Inflammatory macrophage treated with lipopolysaccharide for 4 hours (primary cell): ENCODE results near the gene CYFIP1.

ENCODE experiments used
- DNase-seq: peaks from one replicate; pipeline ENCODE4 v3.0.0-alpha.2; 2020

Gene CYFIP1

GRCh38 chr15:22948056-22948455, 32.1 kb downstream of the CYFIP1 start:
- DNase-seq = no peak

GRCh38 chr15:22947101-22948000, 32.8 kb downstream of the CYFIP1 start:
- DNase-seq = no peak

- no peak for DNase-seq
These were observed 35.1 kb downstream of the CYFIP1 start for GRCh38 chr15:22945071-22945470.

GRCh38 chr15:22944651-22945050, 35.5 kb downstream of the CYFIP1 start:
- no peak for DNase-seq

- DNase-seq = no peak
These were observed 37.3 kb downstream of the CYFIP1 start for GRCh38 chr15:22942877-22943276.

- no peak for DNase-seq
These were observed 37.8 kb downstream of the CYFIP1 start for GRCh38 chr15:22942306-22942855.

- no peak for DNase-seq
These were observed 39.0 kb downstream of the CYFIP1 start for GRCh38 chr15:22941179-22941578.

- DNase-seq = no peak
These were observed 40.5 kb downstream of the CYFIP1 start for GRCh38 chr15:22939652-22940061.

GRCh38 chr15:22939051-22939450, 41.1 kb downstream of the CYFIP1 start:
- DNase-seq = no peak

GRCh38 chr15:22936577-22937472, 43.3 kb downstream of the CYFIP1 start:
- no peak for DNase-seq

- DNase-seq = no peak
These were observed 46.5 kb downstream of the CYFIP1 start for GRCh38 chr15:22933641-22934061.

GRCh38 chr15:22931784-22932536, 48.2 kb downstream of the CYFIP1 start:
- DNase-seq = no peak

- DNase-seq = no peak
These were observed 49.2 kb downstream of the CYFIP1 start for GRCh38 chr15:22930782-22931484.

- no peak for DNase-seq
These were observed 52.4 kb downstream of the CYFIP1 start for GRCh38 chr15:22927761-22928160.

GRCh38 chr15:22925875-22926274, 54.3 kb downstream of the CYFIP1 start:
- no peak for DNase-seq

- DNase-seq = no peak
These were observed 58.2 kb downstream of the CYFIP1 start for GRCh38 chr15:22922003-22922402.

GRCh38 chr15:22919171-22919570, 61.0 kb downstream of the CYFIP1 start:
- DNase-seq = no peak

GRCh38 chr15:22918596-22919140, 61.5 kb downstream of the CYFIP1 start:
- no peak for DNase-seq

GRCh38 chr15:22918056-22918455, 62.1 kb downstream of the CYFIP1 start:
- no peak for DNase-seq

GRCh38 chr15:22917556-22917955, 62.6 kb downstream of the CYFIP1 start:
- DNase-seq = no peak

GRCh38 chr15:22916606-22917350, 63.4 kb downstream of the CYFIP1 start:
- no peak for DNase-seq
